Activated CD8-positive, alpha-beta T cell treated with anti-CD3 and anti-CD28 coated beads, Interleukin-2, amount 10 ng/mL, durations not matched to agents 7 days and 5 days (primary cell): ENCODE data around the gene C15orf62. TPM values are rescaled to one million over a fixed set of nuclear protein-coding genes. Genes with fewer than 3 reads are reported as not detected.
A peak's percentile ranks its signal among the peaks of the same experiment; 100 is the strongest.

Experiments used
- ATAC-seq: fragments of 150-1000 bp; cut with Tn5 transposase; one replicate; pipeline ENCODE4 v1.10.0; 2021; ENCODE audit warnings: moderate library complexity
- CTCF ChIA-PET: fragments of 350-600 bp; sonication (Branson Sonifier 250); formaldehyde crosslinking; loops from one replicate; lab custom pipeline; 2021; ENCODE audit warnings: antibody characterized with exemption; lab: Charles Lee
- POLR2A ChIA-PET: fragments of 350-600 bp; sonication (Branson Sonifier 250); formaldehyde crosslinking; loops from one replicate; lab custom pipeline; 2021; ENCODE audit warnings: antibody characterized with exemption; lab: Charles Lee
- DNase-seq: peaks from one replicate; pipeline ENCODE4 v3.0.0-alpha.2; 2020
- H3K27ac Mint-ChIP-seq: one replicate; pipeline ENCODE4 v1.8.0; 2021; ENCODE audit warnings: mild to moderate bottlenecking, mixed read lengths
- H3K27me3 Mint-ChIP-seq: one replicate; pipeline ENCODE4 v1.8.0; 2021; ENCODE audit warnings: low read depth, mixed read lengths
- H3K36me3 Mint-ChIP-seq: one replicate; pipeline ENCODE4 v1.8.0; 2021; ENCODE audit warnings: low read depth, mixed read lengths
- H3K4me1 Mint-ChIP-seq: one replicate; pipeline ENCODE4 v1.8.0; 2021; ENCODE audit warnings: low read depth, mixed read lengths
- H3K4me3 Mint-ChIP-seq: one replicate; pipeline ENCODE4 v1.8.0; 2021; ENCODE audit warnings: mild to moderate bottlenecking, mixed read lengths
- H3K9me3 Mint-ChIP-seq: one replicate; pipeline ENCODE4 v1.8.0; 2022; ENCODE audit warnings: mixed read lengths; ENCODE audit not compliant: insufficient read depth
- total RNA-seq, 2 experiments: library from RNA; stranded (reverse); gene quantifications; one replicate each; pipeline ENCODE4 v1.2.3, GENCODE V29; 2021

Gene C15orf62
- total RNA-seq, 2 experiments from 2014 or later, result 1.1 to 1.2 TPM

DNA sequence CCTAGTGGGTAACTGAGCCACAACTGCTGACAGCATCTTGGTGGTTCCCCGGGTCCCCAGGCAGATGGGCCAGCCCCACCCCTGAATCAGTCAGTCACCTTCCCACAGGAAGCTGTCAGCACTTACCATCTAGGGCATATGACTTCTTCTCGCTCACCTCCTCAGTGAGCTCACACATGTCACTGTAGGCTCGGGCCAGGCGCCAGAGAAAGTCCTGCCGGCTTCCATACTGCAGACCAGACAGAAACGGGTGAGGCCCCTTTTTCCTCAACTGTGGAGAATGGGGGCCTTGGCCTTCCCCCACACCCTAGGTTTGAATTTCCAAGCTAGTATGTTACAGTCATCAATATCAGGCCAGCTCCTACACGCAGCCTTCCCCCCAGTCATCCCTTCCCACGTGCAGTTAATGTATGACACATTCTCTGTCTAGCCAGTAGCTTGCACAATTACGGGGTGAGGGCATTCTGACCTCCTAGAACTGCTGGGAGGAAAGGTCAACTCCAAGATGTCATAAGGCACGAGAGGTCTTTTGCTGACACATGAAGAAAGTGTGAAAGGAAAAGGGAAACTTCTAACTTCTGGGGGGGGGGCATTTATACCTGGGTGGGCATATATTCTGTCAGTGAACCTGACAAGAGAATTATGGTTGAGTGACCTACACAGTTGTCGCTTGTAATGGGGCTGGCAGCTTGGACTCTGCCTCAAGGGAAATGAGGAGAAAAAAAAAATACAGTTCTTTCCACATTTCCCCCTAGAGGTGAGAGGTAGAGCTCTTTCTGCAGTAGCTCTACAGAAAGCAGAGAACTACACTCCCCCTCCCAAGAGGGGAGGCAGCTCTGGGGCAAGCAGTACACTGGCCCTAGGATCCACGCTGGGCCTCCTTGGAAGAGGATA, 25.6 kb upstream of the C15orf62 start:
- H3K36me3 Mint-ChIP-seq, result peaks cover 58% of the 10 kb centered on the region
- H3K27ac Mint-ChIP-seq, result peak overlapping the region; percentile 87
- peak; percentile 85 for DNase-seq
- ATAC-seq, result peak; percentile 94
- no peaks in the 10 kb centered on the region for H3K27me3 Mint-ChIP-seq
- H3K4me1 Mint-ChIP-seq, result peaks cover 45% of the 10 kb centered on the region
- H3K4me3 Mint-ChIP-seq, result peak overlapping the region; percentile 35
- CTCF ChIA-PET, result interaction anchor here (0.6 to 10.7 kb wide), 13 partner anchors 9 to 289 kb away, joined by 3 to 107 read pairs (median 6); partner anchors contain the start of genes C15orf62, RAD51 and VPS18
- no peaks in the 10 kb centered on the region for H3K9me3 Mint-ChIP-seq
- POLR2A ChIA-PET, result interaction anchor here (0.6 to 3.0 kb wide), 10 partner anchors 9 to 539 kb away, joined by 3 to 13 read pairs (median 4); partner anchors contain the start of genes GCHFR, RAD51 and RPUSD2

DNA sequence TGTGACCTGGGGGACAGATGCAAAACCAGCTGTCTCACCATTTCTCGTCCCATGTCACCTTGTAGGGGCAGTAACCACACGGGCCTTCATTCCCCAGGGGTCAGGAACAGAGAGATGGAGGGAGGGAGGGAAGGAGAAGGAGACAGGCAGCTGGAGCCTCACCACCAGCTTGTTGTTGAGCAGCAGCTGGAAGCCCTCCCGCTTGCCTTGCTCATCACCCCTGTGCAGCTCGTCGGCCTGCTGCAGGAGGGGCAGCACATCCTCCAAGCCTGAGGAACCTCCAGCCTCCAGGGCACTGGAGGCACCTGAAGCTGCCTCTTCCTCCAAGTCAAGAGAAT, 25.0 kb upstream of the C15orf62 start:
- POLR2A ChIA-PET, result interaction anchor here (0.6 to 3.0 kb wide), 5 partner anchors 9 to 59 kb away, joined by 3 to 13 read pairs (median 6); partner anchors contain the start of genes GCHFR and RAD51
- ATAC-seq, result no peak
- H3K4me1 Mint-ChIP-seq, result peaks cover 45% of the 10 kb centered on the region
- no peak overlapping the region for H3K4me3 Mint-ChIP-seq
- DNase-seq, result no peak
- CTCF ChIA-PET, result interaction anchor here (0.6 to 10.7 kb wide), 9 partner anchors 8 to 290 kb away, joined by 3 to 107 read pairs (median 7); partner anchors contain the start of genes C15orf62 and RAD51
- H3K27ac Mint-ChIP-seq, result peak overlapping the region; percentile 87
- peaks cover 58% of the 10 kb centered on the region for H3K36me3 Mint-ChIP-seq
- H3K9me3 Mint-ChIP-seq, result no peaks in the 10 kb centered on the region
- H3K27me3 Mint-ChIP-seq, result no peaks in the 10 kb centered on the region

DNA sequence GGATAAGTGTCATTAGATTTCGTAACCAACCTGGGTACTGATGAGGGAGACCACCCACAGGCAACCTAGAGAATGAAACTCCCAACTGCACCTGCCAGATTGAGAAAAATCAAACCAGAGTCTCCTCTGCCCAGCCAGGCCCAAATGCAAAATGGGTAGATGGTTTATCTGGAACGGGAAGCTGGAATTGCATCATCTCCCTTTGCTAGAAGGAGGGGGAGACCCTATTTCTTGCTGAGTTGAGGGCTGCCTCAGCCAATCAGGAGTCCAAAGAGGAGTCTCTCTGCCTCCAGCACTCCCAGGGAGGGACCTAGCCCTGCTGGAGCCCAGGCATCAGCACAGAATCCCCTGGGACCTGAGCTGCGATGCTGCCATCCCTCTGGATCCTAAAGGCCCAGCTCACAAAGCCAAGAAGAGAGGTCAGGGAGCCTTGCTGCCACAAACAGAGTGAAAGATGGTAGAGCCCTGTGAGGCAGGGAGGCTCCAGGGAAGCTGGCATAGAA, 22.8 kb upstream of the C15orf62 start:
- H3K4me1 Mint-ChIP-seq, result peaks cover 51% of the 10 kb centered on the region
- H3K27ac Mint-ChIP-seq, result peak overlapping the region; percentile 74
- H3K27me3 Mint-ChIP-seq, result no peaks in the 10 kb centered on the region
- H3K4me3 Mint-ChIP-seq, result no peak overlapping the region
- ChIA-PET POLR2A (interaction anchor here (1.0 to 2.1 kb wide), 3 partner anchors 18 to 52 kb away, joined by 3 to 11 read pairs (median 3); partner anchors contain the start of genes GCHFR and RAD51), CTCF (interaction anchor here (1.1 to 10.7 kb wide), 4 partner anchors 10 to 147 kb away, joined by 3 to 107 read pairs (median 14); partner anchors contain the start of genes C15orf62 and VPS18)
- no peaks in the 10 kb centered on the region for H3K9me3 Mint-ChIP-seq
- H3K36me3 Mint-ChIP-seq, result peaks cover 62% of the 10 kb centered on the region
- no peak for ATAC-seq
- no peak for DNase-seq

- H3K27me3 Mint-ChIP-seq, result no peaks in the 10 kb centered on the region
- CTCF ChIA-PET, result interaction anchor here (1.1 to 10.7 kb wide), 3 partner anchors 9 to 146 kb away, joined by 3 to 107 read pairs (median 7); partner anchors contain the start of gene VPS18
- POLR2A ChIA-PET, result interaction anchor here (1.3 to 2.1 kb wide), 2 partner anchors 17 to 53 kb away, joined by 3 to 11 read pairs; partner anchors contain the start of genes GCHFR and RAD51
- H3K4me3 Mint-ChIP-seq, result no peak overlapping the region
- peak overlapping the region; percentile 74 for H3K27ac Mint-ChIP-seq
- H3K4me1 Mint-ChIP-seq, result peaks cover 51% of the 10 kb centered on the region
- no peak for DNase-seq
- H3K9me3 Mint-ChIP-seq, result no peaks in the 10 kb centered on the region
- H3K36me3 Mint-ChIP-seq, result peaks cover 64% of the 10 kb centered on the region
- no peak for ATAC-seq
These were observed 21.8 kb upstream of the C15orf62 start for GRCh38 chr15:40747685-40748631.

DNA sequence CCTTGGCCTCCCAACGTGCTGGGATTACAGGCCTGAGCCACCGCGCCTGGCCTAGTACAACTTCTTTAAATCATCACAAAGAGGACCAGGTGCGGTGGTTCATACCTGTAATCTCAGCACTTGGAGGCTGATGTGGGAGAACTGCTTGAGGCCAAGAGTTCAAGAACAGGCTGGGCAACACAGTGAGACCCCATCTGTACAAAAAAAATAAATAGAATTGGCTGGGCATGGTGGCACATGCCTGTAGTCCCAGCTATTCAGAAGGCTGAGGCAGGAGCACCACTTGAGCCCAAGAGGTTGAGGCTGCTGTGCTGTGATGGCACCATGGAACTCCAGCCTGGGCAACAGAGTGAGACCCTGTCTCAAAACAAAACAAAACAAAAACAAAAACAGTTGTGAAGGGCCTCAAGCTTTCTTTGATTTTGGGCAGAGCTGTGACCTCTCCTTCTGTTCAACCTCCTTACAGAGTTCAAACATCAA, 20.6 kb upstream of the C15orf62 start:
- ATAC-seq (no peak), DNase-seq (no peak)
- POLR2A ChIA-PET, result interaction anchor here (1.2 kb wide), 1 partner anchor 11 kb away, joined by 4 read pairs; no protein-coding TSS in a partner anchor
- Mint-ChIP-seq H3K27me3 (no peaks in the 10 kb centered on the region), H3K36me3 (peaks cover 63% of the 10 kb centered on the region), H3K27ac (no peak overlapping the region), H3K9me3 (no peaks in the 10 kb centered on the region), H3K4me3 (no peak overlapping the region), H3K4me1 (peaks cover 51% of the 10 kb centered on the region)
- CTCF ChIA-PET, result interaction anchor here (0.6 to 10.7 kb wide), 4 partner anchors 10 to 145 kb away, joined by 3 to 107 read pairs (median 4); partner anchors contain the start of gene VPS18

DNA sequence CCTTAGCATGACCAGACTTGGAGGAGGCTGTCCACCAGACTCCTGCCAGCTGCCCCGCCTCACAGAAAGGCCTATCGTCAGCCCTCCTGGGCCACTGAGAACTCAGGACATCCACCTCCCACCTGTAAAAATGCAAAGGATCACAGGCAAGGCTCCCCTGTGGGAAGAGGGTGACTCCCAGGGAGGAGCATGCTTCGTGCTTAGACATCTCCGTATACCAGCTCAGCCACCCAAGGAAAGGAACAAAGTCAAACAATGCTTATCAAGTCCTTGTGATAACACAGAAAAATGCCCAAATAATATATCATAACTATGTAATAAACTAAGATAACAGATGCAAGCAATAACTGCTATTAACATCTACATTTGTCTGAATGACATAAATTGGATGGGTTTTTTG, 18.9 kb upstream of the C15orf62 start:
- no peak for DNase-seq
- Mint-ChIP-seq H3K27ac (no peak overlapping the region), H3K4me3 (no peak overlapping the region), H3K27me3 (no peaks in the 10 kb centered on the region), H3K36me3 (peaks cover 50% of the 10 kb centered on the region), H3K4me1 (peaks cover 40% of the 10 kb centered on the region), H3K9me3 (no peaks in the 10 kb centered on the region)
- ChIA-PET POLR2A (interaction anchor here (0.9 kb wide), 1 partner anchor 12 kb away, joined by 3 read pairs; no protein-coding TSS in a partner anchor), CTCF (interaction anchor here (1.0 to 1.7 kb wide), 3 partner anchors 11 to 144 kb away, joined by 3 to 4 read pairs (median 3); partner anchors contain the start of gene VPS18)
- no peak for ATAC-seq

DNA sequence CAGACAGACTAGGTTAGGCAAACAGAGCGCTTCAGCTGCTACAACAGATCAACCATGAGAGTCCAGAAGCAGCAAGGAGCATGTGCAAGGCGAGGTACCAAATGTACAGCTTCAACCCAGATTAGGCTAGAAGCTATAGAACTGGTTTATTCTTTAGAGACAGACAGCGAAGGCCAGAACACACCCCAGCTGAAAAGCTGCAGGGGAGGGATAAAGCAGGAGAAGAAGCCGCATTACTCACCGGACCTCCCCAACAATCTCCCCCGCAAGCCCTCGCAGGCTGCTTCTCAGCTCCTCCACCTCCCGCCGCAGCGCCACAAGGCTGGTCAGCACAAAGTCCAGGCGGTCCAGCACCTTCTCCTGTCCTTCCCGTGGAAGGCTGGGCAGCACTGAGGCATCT, 18.0 kb upstream of the C15orf62 start:
- Mint-ChIP-seq H3K27me3 (no peaks in the 10 kb centered on the region), H3K9me3 (no peaks in the 10 kb centered on the region)
- POLR2A ChIA-PET, result interaction anchor here (1.4 kb wide), 1 partner anchor 14 kb away, joined by 4 read pairs; no protein-coding TSS in a partner anchor

GRCh38 chr15:40754574-40754882, 15.3 kb upstream of the C15orf62 start:
- Mint-ChIP-seq H3K4me3 (peak overlapping the region; percentile 91), H3K36me3 (peaks cover 34% of the 10 kb centered on the region), H3K27me3 (no peaks in the 10 kb centered on the region), H3K27ac (peak overlapping the region; percentile 99), H3K9me3 (no peaks in the 10 kb centered on the region), H3K4me1 (peaks cover 38% of the 10 kb centered on the region)
- ChIA-PET POLR2A (interaction anchor here (0.6 to 1.3 kb wide), 3 partner anchors 10 to 60 kb away, joined by 3 to 6 read pairs (median 5); no protein-coding TSS in a partner anchor), CTCF (no interaction called here)
- DNase-seq, result no peak
- peak; percentile 18 for ATAC-seq

More for the DNA sequence above, 18.0 kb upstream of the C15orf62 start:
- Mint-ChIP-seq H3K27ac (no peak overlapping the region), H3K4me1 (peaks cover 38% of the 10 kb centered on the region), H3K4me3 (no peak overlapping the region), H3K36me3 (peaks cover 45% of the 10 kb centered on the region)
- no peak for ATAC-seq
- DNase-seq, result no peak
- CTCF ChIA-PET, result interaction anchor here (1.0 kb wide), 1 partner anchor 31 kb away, joined by 3 read pairs; no protein-coding TSS in a partner anchor

DNA sequence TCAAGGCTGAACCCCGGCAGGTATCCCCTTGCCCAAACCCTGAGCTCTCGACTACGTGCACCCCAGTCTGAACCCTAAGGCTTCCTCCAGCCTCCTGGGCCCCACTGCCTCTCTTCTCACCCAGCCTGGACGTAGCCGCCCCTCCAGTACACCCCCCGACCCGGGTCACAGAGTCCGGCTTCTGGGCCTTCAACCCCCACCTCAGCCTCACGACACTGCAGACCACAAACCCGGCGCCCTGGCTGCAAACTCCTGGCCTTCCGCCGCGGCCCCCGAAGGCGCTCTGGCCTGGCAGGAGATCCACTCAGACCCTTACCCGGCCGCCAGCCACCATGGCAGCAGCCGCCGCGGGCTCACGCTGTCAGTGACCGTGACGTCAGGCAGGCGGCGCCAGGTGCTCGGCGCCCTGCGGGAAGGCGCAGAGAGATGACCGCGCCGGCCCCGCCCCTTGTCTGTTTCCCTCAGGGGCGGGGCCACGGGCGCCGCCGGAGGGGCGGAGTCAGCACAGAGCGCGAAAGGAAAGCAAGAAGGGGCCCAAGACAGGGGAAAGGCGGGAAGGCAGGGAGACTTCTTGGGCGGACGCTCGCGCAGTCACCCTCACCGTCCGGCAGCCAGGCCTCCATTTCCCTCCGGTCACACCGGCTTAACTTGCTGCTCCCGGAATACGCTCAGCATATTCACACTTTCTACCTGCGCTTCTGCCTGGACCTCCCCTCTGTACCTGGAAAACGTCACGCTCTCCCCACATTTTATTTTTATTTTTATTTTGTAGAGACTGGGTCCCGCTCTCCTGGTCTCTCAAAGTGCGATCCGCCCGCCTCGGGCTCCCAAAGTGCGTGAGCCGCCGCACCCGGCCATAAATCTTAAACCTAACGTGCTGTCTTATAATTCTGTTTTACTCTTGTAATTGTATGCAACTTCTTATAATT, 14.6 kb upstream of the C15orf62 start, which contains the start of gene RMDN3:
Gene RMDN3 (minus strand): TSS at position 372 of the 929 bp plus-strand sequence. CDS start 471 bp downstream, outside the sequence.
- Mint-ChIP-seq H3K4me3 (peak within 1 kb of the TSS; percentile 91), H3K4me1 (peaks cover 38% of the 10 kb centered on the region), H3K27me3 (no peaks in the 10 kb centered on the region), H3K9me3 (no peaks in the 10 kb centered on the region), H3K27ac (peak within 1 kb of the TSS; percentile 99), H3K36me3 (peaks cover 31% of the 10 kb centered on the region)
- ChIA-PET POLR2A (interaction anchor here (0.6 to 1.3 kb wide), 3 partner anchors 10 to 146 kb away, joined by 3 to 5 read pairs (median 3); no protein-coding TSS in a partner anchor), CTCF (no interaction called here)
- DNase-seq (peak; percentile 96), ATAC-seq (peak; percentile 85)
